ENCODE measurements around the gene GATB.

The GATB gene

GRCh38 chr4:151666501-151666900, 94.3 kb downstream of the GATB start:
- TF ChIP-seq CTCF (IDR thresholded peaks at IDR 0.05; ENCODE audit: low read length, missing control alignments), result no peak
- DNase-seq (ENCODE audit: low read depth), result no peak
- H3K4me3 ChIP-seq (replicated peaks; ENCODE audit: low read depth, low read length), result no peak overlapping the region

GRCh38 chr4:151665785-151666127, 95.1 kb downstream of the GATB start:
- TF ChIP-seq CTCF (IDR thresholded peaks at IDR 0.05; ENCODE audit: low read length, missing control alignments), result no peak
- H3K4me3 ChIP-seq (replicated peaks; ENCODE audit: low read depth, low read length), result no peak overlapping the region

GRCh38 chr4:151665022-151665784, 95.6 kb downstream of the GATB start:
- no peak overlapping the region for H3K4me3 ChIP-seq (replicated peaks; ENCODE audit: low read depth, low read length)
- no peak for DNase-seq (ENCODE audit: low read depth)
- TF ChIP-seq CTCF (IDR thresholded peaks at IDR 0.05; ENCODE audit: low read length, missing control alignments), result no peak

More at GRCh38 chr4:151665785-151666127, 95.1 kb downstream of the GATB start:
- no peak for DNase-seq (ENCODE audit: low read depth)

GRCh38 chr4:151664289-151664688, 96.5 kb downstream of the GATB start:
- H3K4me3 ChIP-seq (replicated peaks; ENCODE audit: low read depth, low read length), result no peak overlapping the region
- no peak for TF ChIP-seq CTCF (IDR thresholded peaks at IDR 0.05; ENCODE audit: low read length, missing control alignments)
- no peak for DNase-seq (ENCODE audit: low read depth)

GRCh38 chr4:151663109-151663508, 97.7 kb downstream of the GATB start:
- DNase-seq (ENCODE audit: low read depth), result no peak
- no peak overlapping the region for H3K4me3 ChIP-seq (replicated peaks; ENCODE audit: low read depth, low read length)
- TF ChIP-seq CTCF (IDR thresholded peaks at IDR 0.05; ENCODE audit: low read length, missing control alignments), result no peak

- TF ChIP-seq CTCF (IDR thresholded peaks at IDR 0.05; ENCODE audit: low read length, missing control alignments), result no peak
- no peak for DNase-seq (ENCODE audit: low read depth)
- H3K4me3 ChIP-seq (replicated peaks; ENCODE audit: low read depth, low read length), result no peak overlapping the region
These were observed 98.9 kb downstream of the GATB start for GRCh38 chr4:151661873-151662272.

GRCh38 chr4:151660676-151661075, 100.1 kb downstream of the GATB start:
- no peak for DNase-seq (ENCODE audit: low read depth)
- H3K4me3 ChIP-seq (replicated peaks; ENCODE audit: low read depth, low read length), result no peak overlapping the region
- TF ChIP-seq CTCF (IDR thresholded peaks at IDR 0.05; ENCODE audit: low read length, missing control alignments), result no peak
